Peyer's patch (tissue), 4 donors: Measurements from ENCODE around the gene DDX41.

Source experiments
- POLR2A ChIP-seq, 2 donors: fragments of 450-650 bp; IDR thresholded peaks; one replicate each; pipeline ENCODE4 v1.5.1; 2017; ENCODE audit warnings: antibody characterized with exemption in 2 of 2, mild to moderate bottlenecking in 2 of 2, moderate library complexity in 2 of 2
- TF ChIP-seq, protein P1 (sequence below), 6 experiments: fragments of 450-650 bp in 4 of 6; fragments of 200-600 bp in 2 of 6; sonication (generic) in 1 of 6; IDR thresholded peaks; one replicate each; pipeline ENCODE4 v1.5.1; 2017 to 2019; ENCODE audit warnings: antibody characterized with exemption in 6 of 6, mild to moderate bottlenecking in 3 of 6, moderate library complexity in 1 of 6

- TF ChIP-seq, protein P1, sequence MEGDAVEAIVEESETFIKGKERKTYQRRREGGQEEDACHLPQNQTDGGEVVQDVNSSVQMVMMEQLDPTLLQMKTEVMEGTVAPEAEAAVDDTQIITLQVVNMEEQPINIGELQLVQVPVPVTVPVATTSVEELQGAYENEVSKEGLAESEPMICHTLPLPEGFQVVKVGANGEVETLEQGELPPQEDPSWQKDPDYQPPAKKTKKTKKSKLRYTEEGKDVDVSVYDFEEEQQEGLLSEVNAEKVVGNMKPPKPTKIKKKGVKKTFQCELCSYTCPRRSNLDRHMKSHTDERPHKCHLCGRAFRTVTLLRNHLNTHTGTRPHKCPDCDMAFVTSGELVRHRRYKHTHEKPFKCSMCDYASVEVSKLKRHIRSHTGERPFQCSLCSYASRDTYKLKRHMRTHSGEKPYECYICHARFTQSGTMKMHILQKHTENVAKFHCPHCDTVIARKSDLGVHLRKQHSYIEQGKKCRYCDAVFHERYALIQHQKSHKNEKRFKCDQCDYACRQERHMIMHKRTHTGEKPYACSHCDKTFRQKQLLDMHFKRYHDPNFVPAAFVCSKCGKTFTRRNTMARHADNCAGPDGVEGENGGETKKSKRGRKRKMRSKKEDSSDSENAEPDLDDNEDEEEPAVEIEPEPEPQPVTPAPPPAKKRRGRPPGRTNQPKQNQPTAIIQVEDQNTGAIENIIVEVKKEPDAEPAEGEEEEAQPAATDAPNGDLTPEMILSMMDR (IDR thresholded peaks at IDR 0.05) = no peak
- TF ChIP-seq POLR2A (IDR thresholded peaks at IDR 0.05) = no peak
These were observed 44.0 kb downstream of the DDX41 start for GRCh38 chr5:177472460-177473442.
